CD4-positive, CD25-positive, alpha-beta regulatory T cell (primary cell): Measurements from ENCODE around the gene AUTS2. TPM values are rescaled to one million over a fixed set of nuclear protein-coding genes. Genes with fewer than 3 reads are reported as not detected.

Source experiments
- ATAC-seq, 2 donors: fragments of 150-1000 bp; cut with Tn5 transposase; one replicate each; pipeline ENCODE4 v1.10.0; 2021; ENCODE audit warnings: low read depth in 2 of 2, moderate number of reproducible peaks in 2 of 2, moderate library complexity in 1 of 2
- DNase-seq, 3 donors: peaks; one replicate each; pipeline versions ENCODE4 v3.0.0 to v3.0.0-alpha.2; 2012 to 2022; ENCODE audit warnings: mixed read lengths in 1 of 3
- H3K27ac ChIP-seq: one replicate; pipeline ENCODE4 v1.7.0; 2013; ENCODE audit warnings: mild to moderate bottlenecking, low read length; ENCODE audit not compliant: insufficient read depth, poor library complexity, severe bottlenecking
- H3K27me3 ChIP-seq: one replicate; pipeline ENCODE4 v1.7.0; 2013; ENCODE audit warnings: low read length; ENCODE audit not compliant: control insufficient read depth, insufficient read depth
- H3K36me3 ChIP-seq: one replicate; pipeline ENCODE4 v1.7.0; 2013; ENCODE audit warnings: mild to moderate bottlenecking, low read length, moderate library complexity; ENCODE audit not compliant: control insufficient read depth, insufficient read depth
- H3K4me1 ChIP-seq: 2 replicates; pipeline ENCODE4 v1.7.0; 2013; ENCODE audit warnings: mild to moderate bottlenecking, low read length; ENCODE audit not compliant: insufficient read depth, control insufficient read depth, poor library complexity, severe bottlenecking
- H3K4me3 ChIP-seq: one replicate; pipeline ENCODE4 v1.7.0; 2013; ENCODE audit warnings: low read depth, mild to moderate bottlenecking, low read length, moderate library complexity
- H3K9me3 ChIP-seq, 2 experiments: 1 replicate in 1 of 2; 2 replicates in 1 of 2; pipeline ENCODE4 v1.7.0; 2013; ENCODE audit warnings: low read length in 2 of 2, mild to moderate bottlenecking in 1 of 2, moderate library complexity in 1 of 2; ENCODE audit not compliant: control insufficient read depth in 2 of 2
- H3K27ac Mint-ChIP-seq, 3 donors: one replicate each; pipeline ENCODE4 v1.8.0; 2020 to 2022; ENCODE audit warnings: mild to moderate bottlenecking in 3 of 3, mixed read lengths in 3 of 3, moderate library complexity in 2 of 3
- H3K27me3 Mint-ChIP-seq: one replicate; pipeline ENCODE4 v1.8.0; 2022; ENCODE audit warnings: mild to moderate bottlenecking, mixed read lengths
- H3K36me3 Mint-ChIP-seq: one replicate; pipeline ENCODE4 v1.8.0; 2020; ENCODE audit warnings: mixed read lengths
- H3K4me1 Mint-ChIP-seq, 4 donors: one replicate each; pipeline ENCODE4 v1.8.0; 2020 to 2022; ENCODE audit warnings: mixed read lengths in 4 of 4, mild to moderate bottlenecking in 1 of 4
- H3K4me3 Mint-ChIP-seq, 4 donors: one replicate each; pipeline ENCODE4 v1.8.0; 2020 to 2022; ENCODE audit warnings: mild to moderate bottlenecking in 4 of 4, mixed read lengths in 4 of 4, moderate library complexity in 3 of 4
- H3K9me3 Mint-ChIP-seq, 7 donors: one replicate each; pipeline ENCODE4 v1.8.0; 2020 to 2022; ENCODE audit warnings: mixed read lengths in 7 of 7, mild to moderate bottlenecking in 3 of 7, moderate library complexity in 2 of 7
- polyA plus RNA-seq, 4 donors: library from polyadenylated mRNA; unstranded; fragments of 300-500 nt; fragmentation: Illumina TruSeq; gene quantifications; one replicate each; pipeline ENCODE4 v1.2.3, GENCODE V29; 2021
- total RNA-seq: library from RNA; stranded (reverse); gene quantifications from one replicate; pipeline ENCODE4 v1.2.3, GENCODE V29; 2022

Gene AUTS2
- total and polyA plus RNA-seq, 5 donors from 2014 or later: 0.47 to 32.4 (median 0.74) TPM

DNA sequence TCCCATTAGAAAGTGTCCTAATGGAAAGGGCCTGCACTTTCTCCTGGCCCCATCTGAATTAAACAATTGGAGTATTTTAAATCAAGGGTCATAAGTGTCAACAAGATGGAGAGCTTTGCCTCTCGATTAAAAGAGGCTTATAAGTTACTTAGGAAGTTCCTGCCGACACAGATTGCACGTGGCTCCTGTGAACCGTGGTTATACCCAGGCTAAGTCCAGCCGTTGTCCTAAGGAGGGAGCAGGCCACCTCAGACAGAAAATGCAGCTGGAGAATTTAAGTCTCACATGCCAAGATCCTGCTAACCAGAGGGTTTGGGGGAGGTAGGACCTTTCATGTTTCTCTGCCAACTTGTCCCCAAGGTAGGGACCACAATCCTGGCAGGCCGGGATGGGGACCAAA lies 907.2 kb downstream of the AUTS2 start:
- Mint-ChIP-seq H3K27ac (no peak overlapping the region), H3K4me3 (no peak overlapping the region), H3K27me3 (no peaks in the 10 kb centered on the region), H3K4me1 (no peaks in the 10 kb centered on the region), H3K9me3 (peaks cover 0 to 6% (median 1%) of the 10 kb centered on the region in 7 donors), H3K36me3 (no peaks in the 10 kb centered on the region)
- Histone ChIP-seq H3K27me3 (no peaks in the 10 kb centered on the region), H3K9me3 (no peaks in the 10 kb centered on the region), H3K4me1 (no peaks in the 10 kb centered on the region), H3K36me3 (no peaks in the 10 kb centered on the region), H3K4me3 (no peak overlapping the region), H3K27ac (no peak overlapping the region)
- DNase-seq (no peak), ATAC-seq (no peak)

DNA sequence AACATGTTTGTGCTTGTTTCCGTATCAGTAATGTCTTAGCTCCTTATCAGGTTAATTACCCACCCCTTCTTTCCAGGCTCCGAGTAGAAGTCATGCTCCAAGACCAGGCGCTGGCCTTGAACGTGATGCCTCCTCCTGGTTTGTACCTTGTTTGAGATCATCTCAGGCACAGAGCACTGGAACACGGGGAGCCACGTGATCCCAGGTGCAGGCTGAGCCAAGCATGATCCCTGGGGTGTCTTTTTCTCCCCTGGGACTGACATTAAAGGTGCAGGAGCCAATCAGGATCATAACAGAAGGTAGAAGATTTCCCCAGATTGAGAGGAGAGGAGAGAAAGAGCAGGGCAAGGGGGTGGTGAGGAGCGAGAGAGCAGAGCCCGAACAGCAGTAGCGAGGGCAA lies 907.6 kb downstream of the AUTS2 start:
- Mint-ChIP-seq H3K36me3 (no peaks in the 10 kb centered on the region), H3K4me1 (no peaks in the 10 kb centered on the region), H3K4me3 (no peak overlapping the region), H3K27ac (no peak overlapping the region), H3K27me3 (no peaks in the 10 kb centered on the region), H3K9me3 (peaks cover 0 to 6% (median 1%) of the 10 kb centered on the region in 7 donors)
- H3K27ac ChIP-seq: no peak overlapping the region
- H3K9me3 ChIP-seq: no peaks in the 10 kb centered on the region
- no peak for ATAC-seq
- no peaks in the 10 kb centered on the region for H3K27me3 ChIP-seq
- no peaks in the 10 kb centered on the region for H3K36me3 ChIP-seq
- no peak for DNase-seq
- no peak overlapping the region for H3K4me3 ChIP-seq
- H3K4me1 ChIP-seq: no peaks in the 10 kb centered on the region

DNA sequence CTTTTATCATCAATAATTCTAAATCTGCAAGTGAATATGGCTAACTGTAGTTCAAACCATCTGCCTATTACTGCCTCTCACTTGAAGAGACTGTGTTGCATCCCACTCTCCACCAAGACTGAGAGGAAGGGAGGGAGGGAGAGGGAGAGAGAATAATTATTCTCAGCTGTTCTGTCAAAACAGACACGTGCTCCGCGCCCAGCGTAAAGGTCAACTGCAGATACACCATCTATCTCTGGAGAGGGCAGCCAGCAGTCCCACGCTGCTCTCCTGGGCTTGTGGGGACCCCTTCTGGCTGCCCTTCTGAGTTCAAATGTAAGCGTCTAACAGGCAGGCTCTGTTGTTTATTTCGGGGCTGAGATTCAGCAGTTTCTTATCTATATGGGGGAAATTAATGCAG lies 908.2 kb downstream of the AUTS2 start:
- H3K27me3 ChIP-seq: no peaks in the 10 kb centered on the region
- no peaks in the 10 kb centered on the region for H3K9me3 ChIP-seq
- Mint-ChIP-seq H3K27me3 (no peaks in the 10 kb centered on the region), H3K36me3 (no peaks in the 10 kb centered on the region), H3K4me1 (no peaks in the 10 kb centered on the region), H3K9me3 (peaks cover 0 to 6% (median 1%) of the 10 kb centered on the region in 7 donors), H3K4me3 (no peak overlapping the region), H3K27ac (no peak overlapping the region)
- DNase-seq (no peak), ATAC-seq (no peak)
- no peaks in the 10 kb centered on the region for H3K4me1 ChIP-seq
- no peak overlapping the region for H3K4me3 ChIP-seq
- H3K27ac ChIP-seq: no peak overlapping the region
- no peaks in the 10 kb centered on the region for H3K36me3 ChIP-seq

DNA sequence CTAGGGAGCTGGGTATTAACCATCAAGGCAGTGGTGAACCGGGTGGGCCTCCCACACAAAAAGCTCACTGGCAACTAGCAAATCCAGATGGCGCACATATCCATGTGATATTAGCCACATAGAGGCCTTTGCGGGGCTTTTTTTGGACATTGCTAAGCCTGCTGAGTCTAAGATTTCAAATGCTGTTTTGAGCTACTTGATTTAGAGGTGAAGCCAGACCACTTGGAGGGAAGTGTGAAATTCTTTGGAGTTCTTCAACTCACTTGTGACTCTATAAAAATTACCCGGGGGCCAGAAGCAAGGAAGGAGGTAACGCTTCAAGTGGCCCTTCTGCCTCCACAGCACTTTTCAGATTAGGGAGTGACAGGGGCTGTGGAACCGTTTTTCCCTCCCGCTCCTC lies 913.9 kb downstream of the AUTS2 start:
- Histone ChIP-seq H3K36me3 (no peaks in the 10 kb centered on the region), H3K4me1 (no peaks in the 10 kb centered on the region), H3K9me3 (no peaks in the 10 kb centered on the region), H3K4me3 (no peak overlapping the region), H3K27me3 (no peaks in the 10 kb centered on the region), H3K27ac (no peak overlapping the region)
- no peak overlapping the region for H3K4me3 Mint-ChIP-seq
- H3K27me3 Mint-ChIP-seq: no peaks in the 10 kb centered on the region
- H3K9me3 Mint-ChIP-seq: peaks cover 0 to 3% (median 0%) of the 10 kb centered on the region in 7 donors
- no peaks in the 10 kb centered on the region for H3K4me1 Mint-ChIP-seq
- H3K27ac Mint-ChIP-seq: no peak overlapping the region
- ATAC-seq (no peak), DNase-seq (no peak)
- no peaks in the 10 kb centered on the region for H3K36me3 Mint-ChIP-seq

DNA sequence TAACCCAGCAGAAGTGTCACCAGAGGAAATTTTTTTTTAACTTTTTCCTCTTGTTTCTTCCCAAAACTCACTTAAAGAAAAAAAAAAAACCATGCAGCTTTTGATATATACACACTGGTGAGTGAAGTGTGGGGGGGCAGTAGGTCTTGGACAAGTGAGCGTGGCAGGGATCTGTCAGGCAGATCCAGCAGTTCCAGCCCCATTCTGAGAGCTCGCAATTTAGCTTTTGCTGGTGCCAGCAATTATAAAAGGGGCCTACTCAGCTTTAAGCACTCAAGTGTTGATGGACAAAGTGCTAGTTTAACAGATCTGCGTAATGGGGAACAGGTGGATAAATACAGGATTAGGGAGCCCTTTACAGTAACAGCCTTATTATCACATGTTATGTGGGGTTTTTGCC lies 914.5 kb downstream of the AUTS2 start:
- ATAC-seq (no peak), DNase-seq (no peak)
- Mint-ChIP-seq H3K36me3 (no peaks in the 10 kb centered on the region), H3K27ac (no peak overlapping the region), H3K4me3 (no peak overlapping the region), H3K4me1 (no peaks in the 10 kb centered on the region), H3K27me3 (no peaks in the 10 kb centered on the region), H3K9me3 (peaks cover 0 to 4% (median 0%) of the 10 kb centered on the region in 7 donors)
- Histone ChIP-seq H3K9me3 (no peaks in the 10 kb centered on the region), H3K27ac (no peak overlapping the region), H3K36me3 (no peaks in the 10 kb centered on the region), H3K4me3 (no peak overlapping the region), H3K4me1 (no peaks in the 10 kb centered on the region), H3K27me3 (no peaks in the 10 kb centered on the region)

DNA sequence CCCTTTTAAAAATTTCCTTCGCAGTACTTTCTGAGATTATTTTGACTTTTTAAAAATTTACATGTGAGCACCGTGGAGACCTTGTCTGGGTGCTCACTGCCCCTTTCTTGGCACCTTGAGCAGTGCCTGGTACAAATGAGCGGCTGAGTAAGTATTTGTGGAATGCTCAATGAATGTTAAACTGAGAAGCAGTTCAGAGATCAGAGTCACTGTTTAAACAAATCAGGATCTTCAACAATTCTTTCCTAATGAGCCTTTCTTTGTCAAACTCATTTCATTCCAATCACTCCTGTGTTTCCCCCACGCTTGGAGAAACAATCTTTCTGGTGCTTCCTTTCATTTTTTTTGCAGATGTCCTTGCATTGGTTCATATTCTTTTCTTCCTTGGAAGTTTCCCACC lies 922.3 kb downstream of the AUTS2 start:
- H3K27me3 ChIP-seq: no peaks in the 10 kb centered on the region
- Mint-ChIP-seq H3K4me3 (no peak overlapping the region), H3K4me1 (no peaks in the 10 kb centered on the region), H3K9me3 (peaks cover 0 to 10% (median 5%) of the 10 kb centered on the region in 7 donors), H3K27ac (no peak overlapping the region), H3K27me3 (no peaks in the 10 kb centered on the region), H3K36me3 (no peaks in the 10 kb centered on the region)
- ATAC-seq (no peak), DNase-seq (no peak)
- no peaks in the 10 kb centered on the region for H3K4me1 ChIP-seq
- no peak overlapping the region for H3K4me3 ChIP-seq
- no peaks in the 10 kb centered on the region for H3K36me3 ChIP-seq
- H3K9me3 ChIP-seq: no peaks in the 10 kb centered on the region
- H3K27ac ChIP-seq: no peak overlapping the region

DNA sequence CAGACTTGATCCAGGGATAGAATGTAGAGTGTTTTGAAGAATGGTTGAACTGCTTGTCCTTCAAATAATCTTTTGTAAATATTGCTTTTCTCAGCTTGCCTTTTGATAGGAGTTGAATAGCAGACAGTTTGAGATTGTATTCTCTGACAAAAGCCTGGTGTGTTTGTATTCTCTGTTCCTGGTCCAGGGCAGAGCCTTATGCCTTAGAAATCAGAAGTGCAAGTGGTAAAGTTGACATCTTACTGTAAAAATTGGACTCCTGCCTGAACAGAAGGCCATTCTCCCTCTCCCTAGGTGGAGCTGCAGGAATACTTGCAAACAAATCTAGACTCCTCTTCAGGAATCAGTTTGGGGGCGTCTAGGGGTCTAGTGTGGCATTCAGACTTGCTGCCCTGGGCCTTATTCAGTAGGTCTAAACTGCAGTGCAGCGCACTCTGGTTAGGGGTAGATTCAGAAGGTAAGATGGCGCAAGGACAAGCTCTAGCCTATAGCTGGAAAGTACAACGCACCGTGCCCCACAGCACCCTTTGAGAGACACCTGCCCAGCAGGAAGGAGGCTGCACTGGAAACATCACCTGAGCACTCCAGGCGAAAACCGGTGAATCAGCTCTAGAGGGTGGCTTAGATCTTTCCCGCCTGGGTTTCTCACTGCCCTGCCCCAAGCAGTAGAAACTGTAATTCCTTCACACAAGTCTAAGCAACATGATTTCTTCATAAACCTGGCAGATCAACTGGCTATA lies 925.1 kb downstream of the AUTS2 start:
- ATAC-seq (no peak), DNase-seq (no peak)
- no peaks in the 10 kb centered on the region for H3K4me1 ChIP-seq
- no peaks in the 10 kb centered on the region for H3K27me3 ChIP-seq
- H3K27me3 Mint-ChIP-seq: no peaks in the 10 kb centered on the region
- no peaks in the 10 kb centered on the region for H3K9me3 ChIP-seq
- H3K4me1 Mint-ChIP-seq: no peaks in the 10 kb centered on the region
- H3K4me3 ChIP-seq: no peak overlapping the region
- no peak overlapping the region for H3K4me3 Mint-ChIP-seq
- H3K27ac ChIP-seq: no peak overlapping the region
- H3K9me3 Mint-ChIP-seq: peaks cover 0 to 11% (median 3%) of the 10 kb centered on the region in 7 donors
- H3K36me3 Mint-ChIP-seq: no peaks in the 10 kb centered on the region
- H3K27ac Mint-ChIP-seq: no peak overlapping the region
- H3K36me3 ChIP-seq: no peaks in the 10 kb centered on the region

DNA sequence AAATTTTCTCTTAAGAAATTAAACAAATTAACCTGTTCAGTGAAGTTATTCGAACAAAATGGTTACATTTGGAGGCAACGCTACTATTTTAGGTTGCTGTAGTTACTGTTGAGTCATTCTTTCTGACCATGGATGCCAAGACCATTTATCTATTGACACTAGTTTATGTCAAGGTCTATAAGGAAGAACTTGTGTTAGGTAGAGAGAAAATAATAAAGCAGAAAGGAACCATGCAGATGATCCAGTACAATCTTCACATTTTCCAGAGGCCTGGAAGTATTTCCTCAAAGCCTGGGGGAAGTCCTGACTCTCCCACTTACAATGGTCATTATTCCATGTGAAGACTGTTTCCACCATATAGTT lies 925.7 kb downstream of the AUTS2 start:
- no peaks in the 10 kb centered on the region for H3K4me1 Mint-ChIP-seq
- Histone ChIP-seq H3K27ac (no peak overlapping the region), H3K4me3 (no peak overlapping the region), H3K9me3 (no peaks in the 10 kb centered on the region), H3K36me3 (no peaks in the 10 kb centered on the region), H3K4me1 (no peaks in the 10 kb centered on the region), H3K27me3 (no peaks in the 10 kb centered on the region)
- no peaks in the 10 kb centered on the region for H3K27me3 Mint-ChIP-seq
- no peak for ATAC-seq
- no peaks in the 10 kb centered on the region for H3K36me3 Mint-ChIP-seq
- DNase-seq: no peak
- H3K27ac Mint-ChIP-seq: no peak overlapping the region
- H3K4me3 Mint-ChIP-seq: no peak overlapping the region
- H3K9me3 Mint-ChIP-seq: peaks cover 0 to 11% (median 2%) of the 10 kb centered on the region in 7 donors
